DMS53 (cell line): Measurements from ENCODE around the gene OCRL.

ENCODE experiments used
- DNase-seq: peaks from one replicate; lab custom pipeline; 2025; lab: John Stamatoyannopoulos, UW

Gene OCRL

DNA sequence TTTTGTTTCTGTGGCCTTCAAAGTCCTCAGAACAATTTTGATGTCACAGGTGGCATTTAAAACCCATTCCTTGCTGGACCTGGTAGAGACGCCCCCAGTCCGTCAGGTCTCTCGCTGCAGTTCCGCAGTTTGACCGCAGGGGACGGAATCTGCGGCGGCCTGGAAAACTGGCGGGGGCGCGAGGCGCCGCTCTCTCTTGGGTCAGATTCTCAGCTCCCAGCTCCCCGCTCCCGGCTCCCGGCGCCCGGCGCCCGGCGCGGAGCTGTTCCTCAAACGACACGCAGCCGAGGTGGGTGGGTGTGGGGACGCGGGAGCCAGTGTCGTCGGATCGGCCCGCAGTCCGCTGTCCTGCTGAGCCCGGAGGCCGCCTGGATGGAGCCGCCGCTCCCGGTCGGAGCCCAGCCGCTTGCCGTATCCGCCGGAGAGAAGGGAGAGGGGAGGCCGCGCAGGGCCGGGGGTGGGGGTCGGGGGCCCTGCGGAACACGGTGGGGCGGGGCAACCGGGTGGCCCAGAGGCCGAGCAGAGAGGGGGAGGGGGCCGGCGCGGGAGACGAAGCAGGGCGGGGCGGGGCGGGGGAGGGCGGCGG, at the start of gene OCRL:
TSS of gene OCRL (plus strand) at position 192 of the 586 bp plus-strand sequence. CDS start at position 373, 181 bp downstream.
- DNase-seq: peak; percentile 84

DNA sequence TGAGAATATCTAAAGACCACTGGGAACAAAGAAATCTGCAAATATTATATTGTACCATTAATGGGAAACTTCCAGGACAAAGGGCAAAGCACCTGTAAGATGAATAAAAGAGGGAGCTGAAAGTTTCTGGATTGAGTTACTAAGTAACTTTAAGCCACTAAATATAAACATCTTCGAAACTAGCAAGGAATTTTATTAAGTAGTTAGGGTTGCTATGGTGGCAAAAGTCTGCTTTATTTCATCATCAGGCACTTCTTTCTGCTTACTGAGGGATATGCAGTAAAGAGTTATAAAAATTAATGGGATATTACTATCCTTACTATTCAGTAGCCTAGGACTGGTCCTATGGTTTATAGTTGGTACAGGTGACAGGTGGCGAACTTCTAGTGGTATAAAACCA, 49.7 kb upstream of the OCRL start:
- DNase-seq: no peak

DNA sequence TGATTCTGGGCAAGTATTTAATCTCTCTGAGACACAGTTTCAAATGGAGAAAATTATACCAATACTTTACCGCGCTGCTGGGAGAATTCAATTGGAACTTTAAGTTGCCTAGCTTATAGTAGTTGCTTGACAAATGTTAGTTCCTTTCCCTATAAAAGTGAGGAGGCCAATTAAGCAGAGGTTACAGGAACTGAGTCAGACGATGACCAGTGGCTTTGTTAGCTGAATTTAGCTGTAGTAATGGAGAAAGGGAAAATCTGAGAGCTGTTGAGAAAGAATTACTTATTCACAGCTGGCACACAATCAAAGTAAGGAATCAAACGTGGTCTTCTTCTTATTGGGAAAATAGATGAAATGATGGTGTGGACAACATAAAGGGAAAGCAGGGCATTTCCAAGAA, 46.4 kb upstream of the OCRL start:
- DNase-seq: no peak

DNA sequence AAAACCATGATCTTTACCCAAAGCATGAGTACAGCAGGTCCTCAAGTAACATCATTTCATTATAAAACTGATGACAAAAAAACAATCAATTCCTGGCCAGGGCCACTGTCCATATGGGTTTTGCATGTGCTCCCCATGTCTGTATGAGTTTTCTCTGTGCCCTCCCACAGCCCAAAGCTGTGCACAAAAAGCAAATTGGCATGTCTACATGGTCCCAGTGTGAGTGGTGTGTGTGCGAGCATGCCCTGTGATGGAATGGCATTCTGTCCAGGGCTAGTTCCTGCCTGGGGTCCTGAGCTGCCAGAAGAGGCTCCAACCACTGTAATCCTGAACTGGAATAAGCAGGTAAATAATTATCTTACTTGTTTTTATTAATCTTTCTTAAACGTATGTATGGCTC, 45.2 kb upstream of the OCRL start:
- DNase-seq: no peak

DNA sequence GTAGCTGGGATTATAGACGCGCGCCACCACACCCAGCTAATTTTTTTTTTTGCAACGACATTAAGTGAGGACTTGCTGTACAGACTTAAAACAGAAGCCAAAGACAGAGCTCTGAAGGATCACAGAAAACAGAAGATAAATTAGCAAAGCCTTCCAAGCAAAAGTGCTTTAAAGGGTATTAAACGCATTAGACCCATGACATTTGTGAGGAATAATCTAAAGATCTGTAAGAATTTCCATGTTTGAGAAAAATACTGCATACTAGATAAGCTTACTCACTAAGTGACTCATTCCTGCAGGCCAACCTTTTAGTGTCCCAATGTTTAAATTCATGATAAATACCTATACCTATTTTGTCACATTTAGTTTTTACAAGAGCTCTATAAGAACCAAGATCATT, 44.2 kb upstream of the OCRL start:
- no peak for DNase-seq

DNA sequence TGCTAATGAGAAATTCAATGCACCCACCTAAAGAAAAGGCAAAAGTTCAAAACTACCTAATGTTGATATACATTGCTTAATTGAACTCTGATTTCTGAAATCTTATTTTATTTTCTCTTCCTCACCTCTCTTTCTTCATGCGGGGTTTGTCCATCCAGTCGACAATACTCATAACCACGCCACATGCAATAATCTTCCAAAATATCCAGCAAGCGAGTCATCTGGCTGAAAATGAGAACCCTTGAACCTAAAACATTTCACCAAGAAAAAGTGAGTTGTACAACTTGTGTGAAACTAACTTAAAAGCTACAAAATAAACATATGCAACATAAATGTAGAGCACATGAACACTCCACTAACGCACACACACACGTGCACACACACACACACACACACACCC, 43.4 kb upstream of the OCRL start:
- no peak for DNase-seq

DNA sequence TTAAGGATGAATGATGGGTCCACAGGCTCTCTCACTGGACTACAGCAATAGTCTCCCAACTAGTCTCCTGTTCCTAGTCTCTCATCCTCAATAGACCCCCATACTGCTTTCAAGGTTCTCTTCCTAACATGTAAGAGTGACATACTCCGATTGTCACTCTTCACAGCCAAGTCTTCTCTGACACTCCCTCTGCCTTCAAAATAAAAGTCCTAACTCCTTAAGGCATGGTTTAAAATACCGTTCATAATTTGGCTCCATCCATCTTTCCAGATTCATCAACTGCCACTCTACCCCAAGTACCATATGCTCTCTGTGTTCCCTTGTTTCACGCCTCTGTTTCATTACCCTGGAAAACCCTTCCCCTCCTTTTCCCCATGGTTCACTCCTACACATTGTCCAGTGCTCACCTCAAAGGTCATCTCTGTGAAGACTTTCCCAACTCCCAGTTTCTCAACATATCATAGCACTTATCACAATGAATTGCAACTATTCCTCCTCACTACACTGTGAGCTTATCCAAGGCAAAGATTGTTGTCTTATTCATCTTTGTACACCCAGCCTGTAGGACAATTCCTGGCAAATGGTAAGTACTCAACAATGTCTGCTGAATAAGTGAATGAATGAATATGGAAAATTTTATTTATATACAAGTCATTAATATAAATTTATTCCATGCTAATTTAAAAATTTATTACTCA, 42.8 kb upstream of the OCRL start:
- DNase-seq: no peak

DNA sequence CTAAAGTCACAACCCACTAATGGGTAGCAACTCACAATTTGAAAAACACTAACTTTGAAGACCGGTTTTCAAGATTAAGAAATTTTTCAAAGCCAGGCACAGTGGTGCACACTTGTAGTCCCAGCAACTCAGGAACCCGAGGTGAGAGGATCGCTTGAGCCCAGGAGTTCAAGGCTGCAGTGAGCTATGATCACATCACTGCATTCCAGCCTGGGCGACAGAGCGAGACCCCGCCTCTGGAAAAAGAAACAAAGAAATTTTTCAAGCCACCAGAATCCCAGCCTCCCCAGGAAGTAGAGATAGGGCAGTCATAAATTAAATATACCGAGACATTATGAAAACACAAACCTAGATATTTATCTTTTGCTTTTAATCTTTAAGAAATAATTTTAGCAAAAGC, 29.7 kb upstream of the OCRL start:
- DNase-seq: no peak

DNA sequence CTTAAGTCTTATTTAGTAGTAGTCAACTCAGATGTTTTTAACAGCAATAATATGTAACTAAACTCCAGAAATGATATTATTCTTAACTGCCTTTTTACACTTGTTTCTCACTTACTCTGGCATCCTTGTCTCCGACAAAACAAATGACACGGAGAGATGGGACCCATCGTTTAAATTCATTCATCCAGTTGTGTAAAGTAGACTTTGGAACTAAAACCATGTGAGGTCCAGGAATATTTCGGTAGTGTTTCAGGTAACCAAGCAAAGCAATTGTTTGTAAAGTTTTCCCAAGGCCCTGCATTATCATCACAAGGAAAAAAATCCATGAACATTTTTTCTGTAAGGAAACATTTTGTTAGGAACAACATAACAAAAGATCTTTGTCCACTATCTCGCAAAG, 28.4 kb upstream of the OCRL start:
- DNase-seq: no peak

DNA sequence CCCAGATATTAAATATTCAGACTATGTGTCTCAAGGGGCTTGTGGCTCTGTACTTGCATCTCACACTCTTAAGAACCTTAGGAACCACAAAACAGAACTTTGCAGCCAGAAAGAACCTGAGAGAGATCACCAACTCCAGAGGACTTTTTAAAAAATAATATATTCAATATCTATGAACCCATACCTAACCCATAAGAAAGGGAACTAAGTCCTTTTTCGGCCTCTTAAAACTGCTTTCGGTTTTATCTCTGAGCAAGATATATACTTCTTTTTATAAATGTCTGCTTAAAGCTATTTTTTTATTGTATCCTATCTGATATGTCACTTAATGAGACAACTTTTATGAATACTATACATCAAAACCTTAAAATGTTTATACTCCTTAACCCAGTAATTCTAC, 27.6 kb upstream of the OCRL start:
- no peak for DNase-seq

DNA sequence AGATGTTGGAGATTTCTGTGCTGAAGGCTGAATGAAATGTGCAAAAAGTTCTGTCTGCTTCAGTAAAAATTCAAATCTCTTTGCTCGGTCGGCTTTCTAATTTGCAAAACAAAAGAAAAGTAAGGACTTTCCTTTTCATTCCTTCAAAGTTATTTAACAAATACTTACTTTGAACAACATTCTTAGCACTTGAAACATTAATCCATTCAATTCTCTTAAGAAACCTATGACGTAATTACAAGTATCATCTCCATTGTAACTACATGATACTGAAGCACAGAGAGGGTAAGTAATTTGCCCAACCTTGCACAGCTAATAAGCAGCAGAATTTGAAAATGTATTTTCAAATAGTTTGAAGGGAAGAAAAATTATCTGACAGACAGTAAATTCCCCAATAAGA, 23.7 kb upstream of the OCRL start:
- no peak for DNase-seq

DNA sequence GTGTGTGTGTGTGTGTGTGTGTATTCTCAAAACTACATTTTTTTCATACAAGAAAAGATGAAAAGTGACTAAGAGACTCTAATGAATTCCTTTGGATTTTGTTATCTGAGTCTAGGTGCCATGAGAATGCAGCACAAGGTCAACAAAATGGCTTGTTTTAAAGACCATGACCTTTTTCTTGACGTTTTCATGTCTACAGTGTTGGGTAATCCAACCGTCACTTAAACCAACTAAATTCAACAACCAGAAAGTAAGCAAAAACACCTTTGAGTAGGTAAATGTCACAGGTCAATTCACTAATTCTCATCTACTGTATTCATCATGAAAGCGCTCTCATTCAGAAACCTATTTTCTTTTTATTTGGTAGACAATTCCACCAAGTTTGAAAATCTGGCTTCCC, 19.9 kb upstream of the OCRL start:
- no peak for DNase-seq

DNA sequence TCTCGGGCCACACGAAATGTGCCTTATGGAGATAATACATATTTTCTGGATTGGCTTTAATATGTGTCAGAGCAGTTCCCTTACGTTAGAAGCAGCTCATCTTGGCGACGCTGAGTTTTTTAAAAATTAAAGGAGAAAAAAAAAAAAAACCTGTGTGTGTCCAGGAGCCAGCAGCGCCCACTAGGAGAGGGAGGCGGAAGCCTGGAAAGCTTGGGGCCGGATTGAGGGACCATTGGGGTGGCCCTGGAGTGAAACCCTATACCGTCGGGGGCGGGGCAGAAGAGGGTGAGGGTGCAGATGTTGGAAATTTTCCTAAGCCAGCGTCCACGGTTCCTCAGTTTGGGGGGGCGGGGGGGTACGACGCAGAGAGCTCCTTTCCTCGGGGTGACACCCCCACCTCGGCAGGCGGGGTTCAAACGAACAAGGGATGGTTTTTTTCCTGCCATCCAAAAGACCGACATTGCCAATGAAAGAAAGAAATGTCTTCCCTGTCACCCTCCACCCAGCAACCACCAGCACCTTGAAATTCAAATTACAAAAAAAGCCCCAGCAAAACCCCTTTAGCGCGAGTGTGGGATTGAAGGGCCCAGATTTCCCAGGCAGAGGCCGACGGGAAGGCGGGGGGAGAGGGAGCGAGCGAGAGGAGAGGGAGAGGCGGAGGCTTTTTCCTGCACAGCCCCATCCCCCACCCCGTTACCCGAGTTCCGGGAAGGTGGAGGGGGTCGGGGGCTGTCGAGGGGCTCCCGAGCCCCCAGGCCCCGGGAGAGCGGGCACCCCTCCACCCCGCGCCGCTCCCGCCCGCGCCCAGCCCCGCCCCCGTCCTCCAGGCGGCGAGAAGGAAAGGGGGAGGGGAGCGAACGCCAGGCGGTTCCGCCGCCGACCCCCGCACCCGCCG, 17.6 kb upstream of the OCRL start:
- peak; percentile 73 for DNase-seq

DNA sequence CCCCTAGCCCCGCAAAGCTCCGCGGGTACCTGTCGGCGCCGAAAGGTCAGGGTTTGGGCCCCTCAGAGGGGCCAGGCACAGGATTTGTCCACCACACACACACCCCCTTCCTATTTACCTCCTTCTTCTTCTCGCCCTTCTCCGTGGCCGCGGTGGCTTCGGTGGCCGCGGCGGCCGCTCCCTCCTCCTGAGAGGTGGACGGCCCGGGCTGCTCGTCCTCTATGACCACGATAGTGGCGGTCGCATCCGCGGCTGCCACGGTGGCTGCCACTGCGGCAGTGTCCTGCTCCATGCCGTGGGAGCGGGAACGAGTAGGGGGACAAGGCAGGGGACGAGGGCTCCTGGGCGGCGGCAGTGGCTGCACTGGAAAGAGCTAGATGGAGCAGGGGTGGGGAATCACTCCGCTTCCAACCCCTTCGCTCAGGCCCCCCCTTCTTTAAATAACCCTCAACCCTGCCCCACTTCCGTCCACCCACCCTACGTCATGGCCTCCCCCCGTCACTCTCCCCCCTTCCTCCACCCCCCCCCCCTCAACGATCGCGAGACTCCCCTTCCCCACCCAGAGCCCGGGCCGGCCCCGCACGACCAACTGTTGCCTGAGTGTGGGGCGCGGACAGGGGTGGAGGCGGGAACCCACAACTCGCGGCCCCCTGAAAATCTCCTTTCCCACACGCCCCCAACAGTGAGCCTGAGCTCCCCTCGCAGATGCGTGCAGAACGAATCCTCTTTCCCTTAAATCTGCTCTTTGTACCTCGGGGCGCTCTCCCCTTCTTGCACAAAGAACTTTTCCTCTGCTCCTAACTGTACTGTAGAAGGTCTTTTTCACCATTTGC, 16.8 kb upstream of the OCRL start, which contains the start of gene SMARCA1:
TSS of gene SMARCA1 (minus strand) at position 412 of the 833 bp plus-strand sequence. CDS start at position 292, 120 bp downstream.
- DNase-seq: peak; percentile 59

DNA sequence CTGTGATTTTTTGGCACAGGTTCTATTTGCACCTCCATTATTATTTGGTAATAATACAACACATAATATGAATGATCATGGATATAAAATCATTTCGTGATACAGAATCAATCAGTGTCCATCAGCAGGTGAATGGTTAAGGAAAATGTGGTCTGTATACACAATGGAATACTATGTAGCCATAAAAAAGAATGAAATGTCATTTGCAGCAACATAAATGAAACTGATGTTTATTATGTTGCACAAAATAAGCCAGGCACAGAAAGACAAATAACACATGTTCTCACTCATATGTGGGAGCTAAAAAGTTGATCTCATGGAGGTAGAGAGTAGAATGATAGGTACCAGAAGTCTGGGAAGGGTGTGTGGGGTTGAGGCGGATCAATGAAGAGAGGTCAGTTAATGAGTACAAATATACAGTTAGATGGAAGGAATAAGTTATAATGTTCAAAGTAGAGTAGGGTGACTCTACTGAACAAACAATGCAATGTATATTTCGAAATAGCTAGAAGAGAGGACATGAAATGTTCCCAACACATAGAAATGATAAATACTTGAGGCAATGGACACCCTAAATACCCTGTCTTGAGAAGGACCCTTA, 15.7 kb upstream of the OCRL start:
- DNase-seq: no peak

DNA sequence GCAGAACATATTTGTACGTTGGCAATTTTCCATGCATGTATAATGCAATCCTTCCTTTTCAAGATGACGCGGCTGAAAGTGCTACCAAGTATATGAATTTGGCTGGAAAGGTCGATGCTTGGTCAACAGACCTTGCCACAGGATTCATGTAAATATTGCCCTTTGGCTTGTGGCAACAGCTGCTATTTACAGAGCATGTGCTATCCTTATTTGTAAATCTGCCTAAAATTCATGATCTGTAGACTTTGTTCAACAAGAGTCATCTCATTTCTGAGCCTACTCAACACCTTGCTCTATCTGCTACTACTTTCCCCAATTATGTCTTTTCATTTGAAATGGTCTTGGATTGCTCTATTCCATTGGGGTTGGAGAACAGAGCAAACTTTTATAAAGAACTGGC, 14.9 kb upstream of the OCRL start:
- peak; percentile 72 for DNase-seq

DNA sequence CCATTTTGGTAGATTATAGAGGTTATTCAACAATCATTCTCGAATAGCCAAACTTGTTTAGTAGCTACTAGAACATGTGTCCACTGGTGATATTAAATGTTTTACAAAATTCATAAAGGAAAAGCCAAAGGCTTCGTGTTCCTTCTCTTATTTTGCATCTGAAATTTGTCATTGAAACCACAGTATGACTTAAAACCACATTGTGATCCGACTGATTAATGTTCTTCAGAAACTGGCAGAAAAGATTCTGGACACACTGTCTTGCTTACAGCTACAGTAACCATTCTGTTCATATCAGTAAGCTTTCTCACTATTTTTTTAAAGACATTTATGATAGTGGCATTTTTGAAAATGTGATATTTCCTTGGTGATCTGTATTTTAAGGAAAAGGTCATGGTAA, 14.2 kb upstream of the OCRL start:
- no peak for DNase-seq

DNA sequence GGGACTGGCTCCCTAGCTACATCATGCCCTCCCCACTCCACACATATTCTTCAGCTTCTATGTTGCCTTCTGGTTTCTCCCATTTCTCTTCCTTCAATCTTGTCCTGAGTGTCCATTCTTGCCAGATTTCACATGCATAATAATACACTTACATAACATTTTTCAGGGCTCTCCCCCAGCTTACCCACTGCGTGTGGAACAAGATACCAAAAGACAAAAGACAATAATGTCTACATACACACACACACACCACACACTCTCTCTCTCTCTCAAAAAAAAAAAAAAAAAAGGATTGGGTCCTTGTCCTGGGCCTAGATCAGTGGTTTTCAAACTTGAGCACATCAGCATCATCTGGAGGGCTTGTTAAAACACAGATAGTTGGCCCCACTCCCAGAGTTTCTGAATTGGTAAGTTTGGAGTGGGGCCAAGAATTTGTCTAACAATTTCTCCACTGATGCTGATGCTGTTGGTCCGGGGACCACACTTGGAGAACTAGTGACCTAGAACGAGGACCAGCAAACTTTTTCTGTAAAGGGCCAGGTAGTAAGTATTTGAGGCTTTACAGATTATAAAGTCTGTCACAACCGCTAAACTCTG, 10.3 kb upstream of the OCRL start:
- DNase-seq: no peak

DNA sequence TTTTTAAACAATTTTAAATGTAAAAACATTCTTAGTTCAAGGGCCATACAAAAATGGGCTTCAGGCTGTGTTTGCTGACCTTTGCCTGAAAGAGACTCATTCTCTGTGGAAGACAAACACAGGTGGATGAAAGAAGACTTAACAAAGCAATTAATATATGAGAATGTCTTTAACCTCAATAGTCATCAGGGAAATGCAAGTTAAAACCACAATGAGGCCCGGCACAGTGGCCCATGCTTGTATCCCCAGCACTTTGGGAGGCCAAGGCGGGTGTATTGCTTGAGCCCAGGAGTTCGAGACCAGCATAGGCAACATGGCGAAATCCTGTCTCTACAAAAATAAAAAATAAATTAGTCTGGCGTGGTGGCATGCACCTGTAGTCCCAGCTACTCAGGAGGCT, 9.6 kb upstream of the OCRL start:
- no peak for DNase-seq

DNA sequence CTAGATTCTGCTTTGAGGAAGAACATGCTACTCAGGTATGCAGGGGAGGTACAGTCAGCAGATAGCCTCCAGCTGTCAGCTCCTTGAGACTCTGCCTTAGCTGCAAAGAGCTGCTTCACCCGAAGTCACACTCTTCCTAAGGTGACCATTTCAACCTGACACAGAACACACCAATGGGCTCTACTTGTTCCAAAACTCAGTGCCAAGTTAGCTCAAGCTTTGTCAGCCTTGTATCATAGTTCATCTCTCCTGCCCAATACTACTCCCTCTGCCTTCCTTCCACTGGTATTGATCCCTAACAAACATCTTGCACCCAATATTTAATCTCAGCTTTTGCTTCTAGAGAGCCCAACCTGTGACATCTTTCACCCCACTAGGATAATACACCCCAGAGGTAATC, 8.9 kb upstream of the OCRL start:
- DNase-seq: no peak
